A549 (cell line): Measurements from ENCODE around the gene ASGR1. TPM values are rescaled to one million over a fixed set of nuclear protein-coding genes. Genes with fewer than 3 reads are reported as not detected.
"Not testable (repeated sequence)": the region's sequence is repeated elsewhere in the genome, so short reads cannot be mapped to it uniquely, and the experiment has no call there.

Experiments used
- ATAC-seq, 2 experiments: fragments of 200-7000 bp in 1 of 2; fragments of >200 bp in 1 of 2; cut with Nextera tagmentation in 1 of 2; cut with Tn5 transposase in 1 of 2; 3 replicates each; pipeline versions ENCODE4 v1.8.0 to v1.9.1; 2018 to 2020; ENCODE audit warnings: mild to moderate bottlenecking in 1 of 2, moderate library complexity in 1 of 2
- CTCF ChIA-PET: fragments of 300-600 bp; sonication (Branson Sonifier 250); formaldehyde crosslinking; extraction: SDS; loops from one replicate; lab custom pipeline; 2021; ENCODE audit warnings: antibody characterized with exemption, inconsistent platforms; lab: Yijun Ruan, JAX
- POLR2A ChIA-PET: fragments of 350-600 bp; formaldehyde crosslinking; extraction: SDS; loops from one replicate; lab custom pipeline; 2021; ENCODE audit warnings: antibody characterized with exemption, inconsistent platforms; lab: Yijun Ruan, JAX
- DNase-seq, 2 experiments: peaks; one replicate each; pipeline versions ENCODE4 v3.0.0 to v3.0.0-alpha.2; 2011 to 2016; ENCODE audit warnings: low read depth in 1 of 2, low spot score in 1 of 2
- FAIRE-seq: peaks from 2 replicates; lab custom pipeline; 2011; peaks lifted over from hg19 to GRCh38; lab: Jason Lieb, UNC
- H3K27ac ChIP-seq, 2 experiments: fragments of >200 bp; sonication (Bioruptor Twin); formaldehyde crosslinking; 3 replicates each; pipeline ENCODE4 v1.5.1; 2016 to 2017
- H3K4me1 ChIP-seq: fragments of >200 bp; sonication (Bioruptor Twin); formaldehyde crosslinking; 3 replicates; pipeline ENCODE4 v1.6.1; 2016
- H3K4me2 ChIP-seq: fragments of >200 bp; sonication (Bioruptor Twin); formaldehyde crosslinking; 3 replicates; pipeline ENCODE4 v1.6.1; 2016
- H3K4me3 ChIP-seq: fragments of >200 bp; sonication (Bioruptor Twin); formaldehyde crosslinking; 3 replicates; pipeline ENCODE4 v1.5.1; 2016
- H3K9me3 ChIP-seq: fragments of >200 bp; sonication (Bioruptor Twin); formaldehyde crosslinking; 3 replicates; pipeline ENCODE4 v1.6.1; 2016
- ATOH8 ChIP-seq: fragments of 250-450 bp; sonication (Bioruptor Pico); IDR thresholded peaks from 2 replicates; pipeline ENCODE4 v1.5.0; 2020; ENCODE audit warnings: low read depth, mild to moderate bottlenecking, moderate library complexity
- BCL3 ChIP-seq: fragments of >200 bp; sonication (Bioruptor Twin); formaldehyde crosslinking; IDR thresholded peaks from 3 replicates; pipeline ENCODE4 v1.6.1; 2016
- E2F6 ChIP-seq: IDR thresholded peaks from 2 replicates; pipeline ENCODE4 v1.6.1; 2012; ENCODE audit warnings: low read depth, borderline replicate concordance
- ELK1 ChIP-seq: fragments of 150-350 bp; IDR thresholded peaks from 2 replicates; pipeline ENCODE4 v1.6.1; 2014; ENCODE audit warnings: low read depth, mild to moderate bottlenecking, low read length
- ESRRA ChIP-seq: fragments of 150-350 bp; IDR thresholded peaks from 2 replicates; pipeline ENCODE4 v1.6.1; 2014; ENCODE audit warnings: mild to moderate bottlenecking, low read length, borderline replicate concordance
- HES2 ChIP-seq: fragments of >200 bp; sonication (Bioruptor Twin); formaldehyde crosslinking; IDR thresholded peaks from 2 replicates; pipeline ENCODE4 v1.6.1; 2016
- HOXB5 ChIP-seq: fragments of 250-450 bp; sonication (Bioruptor Pico); IDR thresholded peaks from 2 replicates; pipeline ENCODE4 v1.5.0; 2020; ENCODE audit warnings: mild to moderate bottlenecking, moderate library complexity
- POLR2A ChIP-seq: IDR thresholded peaks from 2 replicates; pipeline ENCODE4 v1.6.1; 2012; ENCODE audit warnings: mild to moderate bottlenecking, low read length
- RARB ChIP-seq: fragments of 250-450 bp; sonication (Bioruptor Pico); IDR thresholded peaks from 2 replicates; pipeline ENCODE4 v1.8.0; 2021; ENCODE audit warnings: mild to moderate bottlenecking, moderate library complexity
- RCOR1 ChIP-seq: fragments of 150-350 bp; IDR thresholded peaks from 2 replicates; pipeline ENCODE4 v1.6.1; 2014; ENCODE audit warnings: antibody characterized with exemption, low read length, low read depth
- REST ChIP-seq: fragments of 200-600 bp; sonication (generic); IDR thresholded peaks from 2 replicates; pipeline ENCODE4 v1.6.1; 2016; ENCODE audit warnings: antibody characterized with exemption, mild to moderate bottlenecking, moderate library complexity
- ZC3H11A ChIP-seq: fragments of 450-650 bp; IDR thresholded peaks from 2 replicates; pipeline ENCODE4 v1.6.1; 2014; ENCODE audit warnings: antibody characterized with exemption, mild to moderate bottlenecking
- WGBS: methylation state at CpG from one replicate; pipeline ENCODE4 v1.1.6; 2017; ENCODE audit errors: missing lambda C conversion rate; 5-methylcytosine and 5-hydroxymethylcytosine counted together
- polyA plus RNA-seq, 4 experiments: library from polyadenylated mRNA; depleted of rRNA in 3 of 4; stranded (reverse); fragments of >200 nt; fragmentation: RNase III in 1 of 4; extraction: RNeasy Plus Mini Kit Qiagen cat#74134 plus additional on column Dnase treatment in 1 of 4; gene quantifications; 2 replicates in 3 of 4; 3 replicates in 1 of 4; pipeline ENCODE4 v1.2.3, GENCODE V29; 2011 to 2017

ASGR1 gene
- polyA plus RNA-seq, 2 of the 4 experiments (the other 2 are of a cell fraction) = 1.6 to 2.6 TPM

- peak; percentile 84 for TF ChIP-seq ZC3H11A
- TF ChIP-seq RCOR1 = no peak
- ChIA-PET CTCF (interaction anchor here (0.6 to 10.7 kb wide), 9 partner anchors 10 to 1083 kb away, joined by 3 to 314 read pairs (median 3); partner anchors contain the start of genes NAA38 and SLC16A11), POLR2A (interaction anchor here (0.7 to 1.8 kb wide), 2 partner anchors 32 to 148 kb away, joined by 4 read pairs; partner anchors contain the start of gene SLC16A13)
- H3K9me3 ChIP-seq = no peaks in the 10 kb centered on the region
- FAIRE-seq = no peak
- peak overlapping the region in 1 of 2 experiments; percentile 47; a peak in 3 of 6 replicates for H3K27ac ChIP-seq
- ATAC-seq = peak; percentile 38 to 40; a peak in 5 of 6 replicates
- H3K4me2 ChIP-seq = peak overlapping the region; percentile 29
- H3K4me3 ChIP-seq = no peak overlapping the region
- peaks cover 22% of the 10 kb centered on the region for H3K4me1 ChIP-seq
- no peak for DNase-seq
- WGBS = 82% methylated on average over 7 of the region's 7 CpGs
Measured at GRCh38 chr17:7183433-7184090, 4.4 kb upstream of the ASGR1 start.

- 88% methylated on average over 2 of the region's 2 CpGs for WGBS
- FAIRE-seq, ATAC-seq, H3K27ac ChIP-seq, H3K4me3 ChIP-seq, H3K9me3 ChIP-seq, POLR2A ChIA-PET, H3K4me2 ChIP-seq, DNase-seq: not testable (repeated sequence)
- peaks cover 32% of the 10 kb centered on the region for H3K4me1 ChIP-seq
- CTCF ChIA-PET = interaction anchor here (1.0 to 10.7 kb wide), 6 partner anchors 17 to 135 kb away, joined by 3 to 314 read pairs (median 4); partner anchors contain the start of genes SLC16A11 and SLC2A4
Measured at GRCh38 chr17:7182101-7182500, 2.9 kb upstream of the ASGR1 start.

- ChIA-PET CTCF (interaction anchor here (0.6 to 10.7 kb wide), 15 partner anchors 8 to 476 kb away, joined by 3 to 314 read pairs (median 10); partner anchors contain the start of gene SLC16A11), POLR2A (no interaction called here)
- peaks cover 28% of the 10 kb centered on the region for H3K4me1 ChIP-seq
- no peak overlapping the region for H3K4me3 ChIP-seq
- no peak for DNase-seq
- H3K9me3 ChIP-seq = no peaks in the 10 kb centered on the region
- H3K27ac ChIP-seq = peak overlapping the region in 1 of 2 experiments; percentile 37; a peak in 3 of 6 replicates
- no peak for ATAC-seq
- H3K4me2 ChIP-seq = peak overlapping the region; percentile 21; the same call in 2 of the 3 replicates
- TF ChIP-seq E2F6 (no peak), HES2 (no peak), REST (no peak), POLR2A (no peak), ELK1 (no peak), HOXB5 (CRISPR knock-in tag) (no peak), ESRRA (no peak), ATOH8 (CRISPR knock-in tag) (no peak), BCL3 (no peak), RARB (no peak)
- 88% methylated on average over 11 of the region's 11 CpGs for WGBS
- no peak for FAIRE-seq
Measured at GRCh38 chr17:7178973-7179316, 225 bp downstream of the ASGR1 start.
